Thymus (tissue), 11 donors: ENCODE results near the gene TGFB1I1. TPM values are rescaled to one million over a fixed set of nuclear protein-coding genes. Genes with fewer than 3 reads are reported as not detected.

Experiments used
- DNase-seq, 9 donors: peaks; one replicate each; pipeline ENCODE4 v3.0.0-alpha.2; 2013; ENCODE audit warnings: low spot score in 9 of 9, low read depth in 6 of 9, missing footprints in 1 of 9
- H3K27ac ChIP-seq, 2 donors: one replicate each; pipeline ENCODE4 v1.5.1; 2013; ENCODE audit warnings: control low read depth in 1 of 2, low read depth in 1 of 2, low read length in 1 of 2, mild to moderate bottlenecking in 1 of 2, moderate library complexity in 1 of 2
- H3K27me3 ChIP-seq, 2 donors: one replicate each; pipeline ENCODE4 v1.5.1; 2013; ENCODE audit warnings: low read length in 1 of 2; ENCODE audit not compliant: control insufficient read depth in 2 of 2, insufficient read depth in 1 of 2
- H3K36me3 ChIP-seq, 2 donors: one replicate each; pipeline ENCODE4 v1.5.1; 2013; ENCODE audit warnings: low read length in 1 of 2, mild to moderate bottlenecking in 1 of 2, moderate library complexity in 1 of 2; ENCODE audit not compliant: control insufficient read depth in 2 of 2, insufficient read depth in 2 of 2
- H3K4me1 ChIP-seq, 2 donors: one replicate each; pipeline ENCODE4 v1.5.1; 2013; ENCODE audit warnings: low read length in 2 of 2; ENCODE audit not compliant: control insufficient read depth in 2 of 2, insufficient read depth in 2 of 2
- H3K4me3 ChIP-seq, 2 donors: one replicate each; pipeline ENCODE4 v1.5.1; 2013; ENCODE audit warnings: low read length in 2 of 2, control low read depth in 1 of 2, mild to moderate bottlenecking in 1 of 2
- H3K9me3 ChIP-seq, 2 donors: one replicate each; pipeline ENCODE4 v1.5.1; 2013; ENCODE audit warnings: low read length in 1 of 2, mild to moderate bottlenecking in 1 of 2; ENCODE audit not compliant: control insufficient read depth in 2 of 2, insufficient read depth in 1 of 2
- WGBS: extraction: QIAGEN DNeasy Blood & Tissue Kit; methylation state at CpG from one replicate; pipeline ENCODE4 v1.1.7; 2013; 5-methylcytosine and 5-hydroxymethylcytosine counted together
- polyA plus RNA-seq: library from polyadenylated mRNA; stranded (reverse); fragments of 200-250 nt; gene quantifications from one replicate; pipeline ENCODE4 v1.2.3, GENCODE V29; 2013
- total RNA-seq: library from RNA; stranded (reverse); fragments of 120-200 nt; gene quantifications from one replicate; pipeline ENCODE4 v1.2.4, GENCODE V29; 2013
- donor health status: healthy.

The TGFB1I1 gene
- total and polyA plus RNA-seq, 2 donors = 1.5 to 9.2 TPM

- Histone ChIP-seq H3K4me3 (peak overlapping the region; percentile 43 to 61), H3K27ac (peak overlapping the region in 1 of 2 donors; percentile 2)
- 71% methylated on average over 77 of the region's 77 CpGs for WGBS
These were observed 16.7 kb downstream of the TGFB1I1 start for GRCh38 chr16:31488468-31489297.

GRCh38 chr16:31489298-31489564 lies 17.3 kb downstream of the TGFB1I1 start:
- Histone ChIP-seq H3K9me3 (no peaks in the 10 kb centered on the region), H3K4me3 (no peak overlapping the region), H3K27ac (no peak overlapping the region), H3K27me3 (peaks cover 4 to 41% of the 10 kb centered on the region in 2 donors), H3K4me1 (peaks cover 10 to 17% of the 10 kb centered on the region in 2 donors), H3K36me3 (peaks cover 10 to 30% of the 10 kb centered on the region in 2 donors)
- DNase-seq = no peak
- 96% methylated on average over 7 of the region's 7 CpGs for WGBS

More at GRCh38 chr16:31488468-31489297, 16.7 kb downstream of the TGFB1I1 start:
- peaks cover 4 to 41% of the 10 kb centered on the region in 2 donors for H3K27me3 ChIP-seq
- H3K4me1 ChIP-seq = peaks cover 10 to 17% of the 10 kb centered on the region in 2 donors
- no peaks in the 10 kb centered on the region for H3K9me3 ChIP-seq
- H3K36me3 ChIP-seq = peaks cover 8 to 29% of the 10 kb centered on the region in 2 donors
- DNase-seq = no peak

- no peaks in the 10 kb centered on the region for H3K9me3 ChIP-seq
- WGBS = 94% methylated on average over 22 of the region's 22 CpGs
- peaks cover 10 to 17% of the 10 kb centered on the region in 2 donors for H3K4me1 ChIP-seq
- DNase-seq = no peak
- H3K27ac ChIP-seq = no peak overlapping the region
- peaks cover 10 to 32% of the 10 kb centered on the region in 2 donors for H3K36me3 ChIP-seq
- H3K4me3 ChIP-seq = no peak overlapping the region
- H3K27me3 ChIP-seq = peaks cover 4 to 37% of the 10 kb centered on the region in 2 donors
These were observed 17.9 kb downstream of the TGFB1I1 start for GRCh38 chr16:31489616-31490584.

- WGBS = 98% methylated on average over 8 of the region's 8 CpGs
- Histone ChIP-seq H3K27ac (no peak overlapping the region), H3K9me3 (no peaks in the 10 kb centered on the region), H3K27me3 (peaks cover 0 to 21% of the 10 kb centered on the region in 2 donors), H3K36me3 (peaks cover 10 to 43% of the 10 kb centered on the region in 2 donors), H3K4me3 (no peak overlapping the region), H3K4me1 (peaks cover 9 to 16% of the 10 kb centered on the region in 2 donors)
- no peak for DNase-seq
These were observed 19.9 kb downstream of the TGFB1I1 start for GRCh38 chr16:31491778-31492418.

- Histone ChIP-seq H3K4me3 (no peak overlapping the region), H3K4me1 (peaks cover 0 to under 1% of the 10 kb centered on the region in 2 donors), H3K36me3 (peaks cover 24 to 47% of the 10 kb centered on the region in 2 donors), H3K9me3 (no peaks in the 10 kb centered on the region), H3K27me3 (peaks cover 0 to 4% of the 10 kb centered on the region in 2 donors), H3K27ac (no peak overlapping the region)
- 98% methylated on average over 18 of the region's 18 CpGs for WGBS
- DNase-seq = no peak
These were observed 21.7 kb downstream of the TGFB1I1 start for GRCh38 chr16:31493506-31494125.

- H3K36me3 ChIP-seq = peaks cover 32 to 45% of the 10 kb centered on the region in 2 donors
- H3K27ac ChIP-seq = no peak overlapping the region
- no peaks in the 10 kb centered on the region for H3K9me3 ChIP-seq
- no peaks in the 10 kb centered on the region for H3K27me3 ChIP-seq
- 98% methylated on average over 10 of the region's 10 CpGs for WGBS
- H3K4me1 ChIP-seq = no peaks in the 10 kb centered on the region
- DNase-seq = no peak
- no peak overlapping the region for H3K4me3 ChIP-seq
These were observed 24.7 kb downstream of the TGFB1I1 start for GRCh38 chr16:31496670-31497069.

GRCh38 chr16:31498493-31498892 lies 26.5 kb downstream of the TGFB1I1 start:
- Histone ChIP-seq H3K9me3 (no peaks in the 10 kb centered on the region), H3K4me3 (no peak overlapping the region), H3K27me3 (no peaks in the 10 kb centered on the region), H3K27ac (no peak overlapping the region), H3K4me1 (no peaks in the 10 kb centered on the region), H3K36me3 (peaks cover 25 to 27% of the 10 kb centered on the region in 2 donors)
- DNase-seq = no peak
- WGBS = 98% methylated on average over 8 of the region's 8 CpGs

GRCh38 chr16:31499928-31500327 lies 28.0 kb downstream of the TGFB1I1 start:
- Histone ChIP-seq H3K27ac (no peak overlapping the region), H3K4me1 (no peaks in the 10 kb centered on the region), H3K4me3 (no peak overlapping the region), H3K9me3 (no peaks in the 10 kb centered on the region), H3K27me3 (no peaks in the 10 kb centered on the region), H3K36me3 (peaks cover 21 to 22% of the 10 kb centered on the region in 2 donors)
- DNase-seq = no peak
- 98% methylated on average over 8 of the region's 8 CpGs for WGBS
